Endodermal cell (in vitro differentiated cells): ENCODE data around the gene GNAO1. TPM values are rescaled to one million over a fixed set of nuclear protein-coding genes. Genes with fewer than 3 reads are reported as not detected.

Source experiments
- DNase-seq: peaks from one replicate; pipeline ENCODE4 v3.0.0-alpha.2; 2017
- H3K27ac ChIP-seq: 2 replicates; pipeline ENCODE4 v1.5.1; 2013; ENCODE audit warnings: mild to moderate bottlenecking, low read depth, low read length, moderate library complexity
- H3K27me3 ChIP-seq: 2 replicates; pipeline ENCODE4 v1.6.1; 2013; ENCODE audit warnings: mild to moderate bottlenecking, low read length, moderate library complexity; ENCODE audit not compliant: insufficient read depth, control insufficient read depth, poor library complexity, severe bottlenecking
- H3K36me3 ChIP-seq: 2 replicates; pipeline ENCODE4 v1.7.0; 2013; ENCODE audit warnings: mild to moderate bottlenecking, low read length, moderate library complexity; ENCODE audit not compliant: control insufficient read depth, insufficient read depth
- H3K4me1 ChIP-seq: one replicate; pipeline ENCODE4 v1.7.0; 2013; ENCODE audit warnings: low read length; ENCODE audit not compliant: control insufficient read depth, insufficient read depth
- H3K4me3 ChIP-seq: 2 replicates; pipeline ENCODE4 v1.5.1; 2013; ENCODE audit warnings: mild to moderate bottlenecking, low read length, moderate library complexity
- H3K9ac ChIP-seq: 2 replicates; pipeline ENCODE4 v1.6.1; 2013; ENCODE audit warnings: mild to moderate bottlenecking, low read length, moderate library complexity; ENCODE audit not compliant: poor library complexity, severe bottlenecking; ENCODE audit errors: extremely low read depth
- H3K9me3 ChIP-seq: 2 replicates; pipeline ENCODE4 v1.6.1; 2013; ENCODE audit warnings: mild to moderate bottlenecking, low read length, moderate library complexity; ENCODE audit not compliant: control insufficient read depth
- H3K27ac Mint-ChIP-seq: 2 replicates; pipeline ENCODE4 v1.8.0; 2020; ENCODE audit warnings: mixed read lengths
- H3K27me3 Mint-ChIP-seq: 2 replicates; pipeline ENCODE4 v1.8.0; 2021; ENCODE audit warnings: mild to moderate bottlenecking, mixed read lengths; ENCODE audit not compliant: insufficient read depth
- H3K36me3 Mint-ChIP-seq: 2 replicates; pipeline ENCODE4 v1.8.0; 2020; ENCODE audit warnings: low read depth, mixed read lengths
- H3K4me1 Mint-ChIP-seq: 2 replicates; pipeline ENCODE4 v1.8.0; 2020; ENCODE audit warnings: mixed read lengths
- H3K4me3 Mint-ChIP-seq: 2 replicates; pipeline ENCODE4 v1.8.0; 2020; ENCODE audit warnings: mild to moderate bottlenecking, moderate library complexity, mixed read lengths
- H3K9me3 Mint-ChIP-seq: 2 replicates; pipeline ENCODE4 v1.8.0; 2020; ENCODE audit warnings: mild to moderate bottlenecking, mixed read lengths
- WGBS, 2 experiments: methylation state at CpG; one replicate each; pipeline versions ENCODE4 v1.1.5 to v1.1.7; 2013; ENCODE audit warnings: missing lambda C conversion rate in 2 of 2, mixed read lengths in 1 of 2; ENCODE audit not compliant: insufficient coverage in 1 of 2, insufficient read length in 1 of 2; 5-methylcytosine and 5-hydroxymethylcytosine counted together
- total RNA-seq, 2 donors: library from RNA; stranded (reverse); fragmentation: NEBNext Ultra II Directional in 1 of 2; extraction: Animal tissue kit (Norgen Biotek cat#: 25700) in 1 of 2; gene quantifications; 2 replicates in 1 of 2; 3 replicates in 1 of 2; pipeline ENCODE4 v1.2.1, GENCODE V29; 2021
- TF ChIP-seq, protein P1 (sequence below): fragments of 200-600 bp; sonication (generic); conservative IDR thresholded peaks from 2 replicates; pipeline ENCODE4 v1.5.0; 2021; ENCODE audit warnings: antibody characterized with exemption, mild to moderate bottlenecking

The GNAO1 gene
- total RNA-seq, 2 donors from 2014 or later, result 2.7 to 7.1 TPM

DNA sequence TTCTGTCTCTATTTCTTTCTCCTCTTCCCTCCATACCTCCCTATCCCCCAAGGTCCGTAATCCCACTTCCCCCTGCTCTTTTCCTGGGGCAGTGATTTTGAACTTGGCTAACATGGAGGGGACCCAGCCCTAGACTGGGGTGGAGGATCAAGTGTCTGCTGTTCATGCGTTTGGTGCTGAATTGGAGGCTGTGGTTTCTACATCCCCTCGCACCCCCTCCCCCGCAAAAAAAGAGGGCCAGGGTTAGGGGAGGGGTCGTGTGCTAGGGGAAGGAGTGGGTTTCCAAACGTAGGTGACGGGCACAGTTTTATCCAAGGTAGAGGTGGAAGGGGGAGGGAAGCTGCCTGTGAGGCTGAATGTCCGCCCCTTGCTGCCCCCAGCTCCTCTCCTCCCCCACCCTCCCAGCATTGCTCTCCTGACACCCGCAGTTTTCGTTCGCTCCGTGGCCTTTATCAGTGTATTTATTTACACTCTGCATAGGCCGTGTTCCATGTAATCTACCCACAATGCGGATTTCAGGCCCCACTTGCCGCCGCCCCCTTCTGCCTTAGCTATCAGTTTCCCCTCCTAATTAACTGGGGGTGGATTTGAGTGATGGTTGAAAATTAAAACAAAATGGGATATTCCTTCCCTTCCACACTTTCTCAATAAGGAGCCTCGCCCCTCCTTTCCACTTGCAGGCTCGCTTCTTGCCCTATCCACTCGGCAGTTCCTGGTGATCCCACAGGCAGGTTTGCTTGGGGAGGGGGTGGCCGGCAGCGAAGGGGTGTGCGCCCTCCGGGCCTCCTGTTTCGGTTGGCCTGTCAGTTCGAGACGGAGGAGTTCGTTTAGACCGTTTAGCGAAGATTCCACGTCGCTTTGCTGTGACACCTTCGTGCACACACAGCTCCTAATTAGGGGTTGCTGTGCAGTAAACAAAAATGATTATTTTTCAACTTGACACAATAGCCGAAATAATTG lies 2.0 kb downstream of the GNAO1 start:
- Mint-ChIP-seq H3K27me3 (peaks cover 55% of the 10 kb centered on the region), H3K4me1 (peaks cover 13% of the 10 kb centered on the region), H3K4me3 (peak overlapping the region; percentile 70), H3K27ac (no peak overlapping the region), H3K36me3 (no peaks in the 10 kb centered on the region), H3K9me3 (no peaks in the 10 kb centered on the region)
- TF ChIP-seq, protein P1, sequence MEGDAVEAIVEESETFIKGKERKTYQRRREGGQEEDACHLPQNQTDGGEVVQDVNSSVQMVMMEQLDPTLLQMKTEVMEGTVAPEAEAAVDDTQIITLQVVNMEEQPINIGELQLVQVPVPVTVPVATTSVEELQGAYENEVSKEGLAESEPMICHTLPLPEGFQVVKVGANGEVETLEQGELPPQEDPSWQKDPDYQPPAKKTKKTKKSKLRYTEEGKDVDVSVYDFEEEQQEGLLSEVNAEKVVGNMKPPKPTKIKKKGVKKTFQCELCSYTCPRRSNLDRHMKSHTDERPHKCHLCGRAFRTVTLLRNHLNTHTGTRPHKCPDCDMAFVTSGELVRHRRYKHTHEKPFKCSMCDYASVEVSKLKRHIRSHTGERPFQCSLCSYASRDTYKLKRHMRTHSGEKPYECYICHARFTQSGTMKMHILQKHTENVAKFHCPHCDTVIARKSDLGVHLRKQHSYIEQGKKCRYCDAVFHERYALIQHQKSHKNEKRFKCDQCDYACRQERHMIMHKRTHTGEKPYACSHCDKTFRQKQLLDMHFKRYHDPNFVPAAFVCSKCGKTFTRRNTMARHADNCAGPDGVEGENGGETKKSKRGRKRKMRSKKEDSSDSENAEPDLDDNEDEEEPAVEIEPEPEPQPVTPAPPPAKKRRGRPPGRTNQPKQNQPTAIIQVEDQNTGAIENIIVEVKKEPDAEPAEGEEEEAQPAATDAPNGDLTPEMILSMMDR, result no peak
- DNase-seq, result peak; percentile 69
- Histone ChIP-seq H3K27me3 (peaks cover 49% of the 10 kb centered on the region), H3K36me3 (no peaks in the 10 kb centered on the region), H3K9ac (no peak overlapping the region), H3K9me3 (no peaks in the 10 kb centered on the region), H3K4me1 (no peaks in the 10 kb centered on the region), H3K4me3 (peak overlapping the region; percentile 80), H3K27ac (no peak overlapping the region)
- WGBS, 2 experiments, result 39 to 53% methylated on average over 8 to 33 of the region's 33 CpGs

DNA sequence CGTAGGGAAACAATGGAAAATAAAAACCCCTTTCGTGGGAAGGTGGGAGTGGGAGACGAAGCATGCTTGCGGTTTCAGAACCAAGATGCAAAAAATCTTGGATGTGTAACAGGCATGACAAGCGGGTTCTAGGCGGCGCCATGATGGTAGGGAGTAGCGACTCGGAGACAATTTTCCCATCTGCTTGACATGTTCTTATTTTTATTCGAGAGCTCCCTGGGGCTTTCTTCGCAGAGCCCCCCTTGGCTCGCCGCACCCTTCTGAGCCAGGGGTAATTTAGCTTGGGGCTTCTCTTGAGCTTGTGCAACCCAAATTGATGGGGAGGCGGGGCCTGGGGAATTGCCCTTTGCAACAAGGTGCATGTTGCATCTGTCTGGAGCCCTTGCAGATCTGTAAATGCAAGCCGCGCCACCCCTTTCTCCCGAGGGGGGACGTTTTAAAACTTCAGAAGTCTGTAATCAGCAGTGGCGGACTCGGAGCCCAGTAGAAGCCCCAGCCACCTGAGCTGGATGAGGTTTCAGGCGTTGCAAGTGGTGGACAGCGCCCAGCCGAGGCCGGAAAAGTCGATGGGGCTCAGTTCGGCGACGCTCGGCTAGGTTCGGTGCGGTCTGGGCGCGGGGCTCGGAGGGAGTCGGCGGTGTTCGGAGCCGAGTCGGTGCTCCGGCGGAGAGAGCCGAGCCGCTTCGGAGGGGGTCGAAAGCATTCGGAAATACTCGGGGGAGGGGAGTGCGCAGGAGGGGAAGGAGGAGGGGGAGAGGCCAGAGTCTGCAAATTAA lies 2.9 kb downstream of the GNAO1 start:
- H3K27ac Mint-ChIP-seq, result no peak overlapping the region
- H3K36me3 Mint-ChIP-seq, result no peaks in the 10 kb centered on the region
- H3K36me3 ChIP-seq, result no peaks in the 10 kb centered on the region
- H3K9me3 Mint-ChIP-seq, result no peaks in the 10 kb centered on the region
- H3K9me3 ChIP-seq, result no peaks in the 10 kb centered on the region
- peaks cover 46% of the 10 kb centered on the region for H3K27me3 Mint-ChIP-seq
- TF ChIP-seq, protein P1, result no peak
- peaks cover 13% of the 10 kb centered on the region for H3K4me1 Mint-ChIP-seq
- H3K9ac ChIP-seq, result no peak overlapping the region
- no peaks in the 10 kb centered on the region for H3K4me1 ChIP-seq
- no peak overlapping the region for H3K4me3 Mint-ChIP-seq
- H3K27me3 ChIP-seq, result peaks cover 40% of the 10 kb centered on the region
- no peak overlapping the region for H3K27ac ChIP-seq
- DNase-seq, result peak; percentile 98
- 11 to 15% methylated on average over 35 to 48 of the region's 48 CpGs for WGBS, 2 experiments
- peak overlapping the region; percentile 80 for H3K4me3 ChIP-seq

DNA sequence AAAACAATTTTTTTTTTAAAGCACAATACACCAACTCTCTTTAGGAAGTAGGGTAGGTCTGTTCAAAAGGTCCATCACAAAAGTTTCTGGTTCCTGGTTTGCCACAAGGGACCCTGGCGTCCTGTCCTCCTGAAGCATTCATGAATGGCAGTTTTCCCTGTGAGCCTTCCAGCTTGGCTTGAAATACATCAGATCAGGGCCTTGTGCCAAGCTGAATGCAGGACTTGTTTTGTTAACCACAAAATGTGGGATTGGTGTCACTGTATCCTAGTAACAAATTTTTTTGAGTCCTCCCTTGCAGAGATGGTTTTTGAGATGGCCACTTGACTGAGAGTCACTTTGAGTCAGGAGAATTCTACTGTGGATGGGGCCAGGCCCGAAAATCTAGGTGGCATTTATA lies 3.9 kb downstream of the GNAO1 start:
- no peak for DNase-seq
- H3K36me3 ChIP-seq, result no peaks in the 10 kb centered on the region
- no peak overlapping the region for H3K9ac ChIP-seq
- Mint-ChIP-seq H3K4me3 (no peak overlapping the region), H3K27me3 (peaks cover 36% of the 10 kb centered on the region), H3K4me1 (peaks cover 13% of the 10 kb centered on the region), H3K9me3 (no peaks in the 10 kb centered on the region), H3K27ac (no peak overlapping the region), H3K36me3 (no peaks in the 10 kb centered on the region)
- no peak overlapping the region for H3K27ac ChIP-seq
- no peaks in the 10 kb centered on the region for H3K4me1 ChIP-seq
- WGBS, 2 experiments, result 87 to 89% methylated on average over 2 of the region's 2 CpGs
- TF ChIP-seq, protein P1, result no peak
- H3K27me3 ChIP-seq, result peaks cover 30% of the 10 kb centered on the region
- H3K9me3 ChIP-seq, result no peaks in the 10 kb centered on the region
- H3K4me3 ChIP-seq, result no peak overlapping the region
